AG04450 (cell line): Measurements from ENCODE around the gene TATDN2. TPM values are rescaled to one million over a fixed set of nuclear protein-coding genes. Genes with fewer than 3 reads are reported as not detected.

Experiments used
- polyA plus RNA-seq: library from polyadenylated mRNA; depleted of rRNA; stranded (reverse); fragments of >200 nt; gene quantifications from 2 replicates; pipeline ENCODE4 v1.2.3, GENCODE V29; 2011; rRNA removed
- small RNA-seq: library from RNA; depleted of rRNA; stranded (forward); fragments of <200 nt; gene quantifications from one replicate; pipeline ENCODE3, GENCODE V24; 2012; ENCODE audit warnings: low read depth; ENCODE audit not compliant: insufficient read length

Gene TATDN2
- polyA plus RNA-seq, 1 experiment, result 17.7 TPM

Small RNA genes within 50 kb of the gene (small RNA-seq; reads per million reads assigned to genes)
- gene MIR378B (3.0 reads per million, percentile 17 among the genes with 10 or more reads in this experiment), gene RF02126 (not detected)

Other genes starting within 250 kb of the TATDN2 start
- gene FANCD2, start 222.0 kb upstream of the TATDN2 start, polyA plus RNA-seq, result 3.6 and 5.4 TPM in 2 replicates
- not detected in 2 replicates for gene FANCD2OS, start 140.2 kb upstream of the TATDN2 start, polyA plus RNA-seq
- gene BRK1, start 132.8 kb upstream of the TATDN2 start, polyA plus RNA-seq, result 198 and 202 TPM in 2 replicates
- gene VHL, start 106.7 kb upstream of the TATDN2 start, polyA plus RNA-seq, result 12.7 and 13.7 TPM in 2 replicates
- 7.6 and 8.9 TPM in 2 replicates for gene IRAK2, start 83.5 kb upstream of the TATDN2 start, polyA plus RNA-seq
- gene GHRL, start 44.5 kb downstream of the TATDN2 start, polyA plus RNA-seq, result 0.10 TPM in 1 of 2 replicates, not detected in the other
- gene SEC13, start 72.7 kb downstream of the TATDN2 start, polyA plus RNA-seq, result 195 and 268 TPM in 2 replicates